ENCODE measurements around the gene ALKBH3.

The ALKBH3 gene

DNA sequence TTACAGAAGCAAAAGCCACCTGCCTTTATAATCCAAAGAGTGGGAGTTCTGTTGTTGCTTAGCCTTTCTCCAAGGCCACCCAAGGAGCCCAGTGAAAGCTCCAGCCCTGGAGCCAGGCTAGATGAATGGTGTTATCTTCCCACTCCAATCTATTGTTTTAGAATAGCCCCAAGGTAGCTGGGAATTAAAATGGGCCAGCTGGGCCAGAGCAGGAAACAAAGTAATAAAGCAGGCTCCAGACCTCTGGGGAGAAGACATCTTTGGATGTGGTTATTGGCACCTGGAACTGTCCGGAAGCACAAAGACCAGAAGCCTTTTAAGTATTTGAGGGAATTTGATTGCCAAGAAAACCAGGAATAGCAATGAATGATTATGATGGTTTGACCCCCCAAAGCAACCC lies 70.6 kb downstream of the ALKBH3 start:
- Histone ChIP-seq H3K23ac (ENCODE audit: low read length) (no peak overlapping the region), H3K14ac (ENCODE audit: low read length) (no peak overlapping the region), H3K9ac (ENCODE audit: low read length) (no peak overlapping the region), H4K12ac (ENCODE audit: low read depth, low read length) (no peak overlapping the region), H3K4ac (ENCODE audit: low read depth, low read length) (no peak overlapping the region), H2BK12ac (ENCODE audit: low read length) (no peak overlapping the region), H3K27me3 (ENCODE audit: insufficient read depth, low read length) (no peaks in the 10 kb centered on the region), H3K79me2 (ENCODE audit: control insufficient read depth, insufficient read depth, low read length, poor library complexity) (no peaks in the 10 kb centered on the region), H3K27ac (ENCODE audit: low read depth, low read length) (no peak overlapping the region), H3K4me3 (ENCODE audit: low read depth, low read length) (no peak overlapping the region), H2BK120ac (ENCODE audit: insufficient read depth, low read length, poor library complexity) (no peak overlapping the region), H3K9me3 (ENCODE audit: insufficient read depth, low read depth, low read length) (no peaks in the 10 kb centered on the region), H4K8ac (ENCODE audit: low read depth, low read length) (no peak overlapping the region), H2BK5ac (ENCODE audit: low read depth, low read length, poor library complexity) (no peak overlapping the region), H3K4me2 (ENCODE audit: low read length) (no peak overlapping the region), H3K18ac (ENCODE audit: low read length) (no peak overlapping the region), H3K4me1 (ENCODE audit: control insufficient read depth in 1 of 2, insufficient read depth in 2 of 2, low read length in 2 of 2) (peaks cover 0 to 6% of the 10 kb centered on the region in 2 experiments), H2AFZ (ENCODE audit: insufficient read depth, low read length, poor library complexity) (no peak overlapping the region), H3K36me3 (ENCODE audit: control insufficient read depth in 1 of 2, insufficient read depth in 2 of 2, low read length in 2 of 2) (no peaks in the 10 kb centered on the region), H4K91ac (ENCODE audit: low read depth, low read length) (no peak overlapping the region), H3K79me1 (ENCODE audit: low read length) (no peaks in the 10 kb centered on the region), H2AK5ac (ENCODE audit: low read length) (no peak overlapping the region)
- no CpG with 5 or more reads among the region's 1 CpG for WGBS (ENCODE audit: extremely low coverage, insufficient coverage, insufficient read length)
- no peak for DNase-seq

- no peak overlapping the region for H4K91ac ChIP-seq (ENCODE audit: low read depth, low read length)
- no peak overlapping the region for H4K8ac ChIP-seq (ENCODE audit: low read depth, low read length)
- no peak overlapping the region for H2AK5ac ChIP-seq (ENCODE audit: low read length)
- H3K9me3 ChIP-seq (ENCODE audit: insufficient read depth, low read depth, low read length), result no peaks in the 10 kb centered on the region
- H3K79me1 ChIP-seq (ENCODE audit: low read length), result no peaks in the 10 kb centered on the region
- WGBS (ENCODE audit: extremely low coverage, insufficient coverage, insufficient read length), result no CpG with 5 or more reads among the region's 6 CpGs
- H3K4ac ChIP-seq (ENCODE audit: low read depth, low read length), result no peak overlapping the region
- H3K27me3 ChIP-seq (ENCODE audit: insufficient read depth, low read length), result no peaks in the 10 kb centered on the region
- H3K4me2 ChIP-seq (ENCODE audit: low read length), result no peak overlapping the region
- H3K14ac ChIP-seq (ENCODE audit: low read length), result no peak overlapping the region
- no peak overlapping the region for H3K18ac ChIP-seq (ENCODE audit: low read length)
- no peak overlapping the region for H2BK5ac ChIP-seq (ENCODE audit: low read depth, low read length, poor library complexity)
- H3K79me2 ChIP-seq (ENCODE audit: control insufficient read depth, insufficient read depth, low read length, poor library complexity), result no peaks in the 10 kb centered on the region
- no peak overlapping the region for H2AFZ ChIP-seq (ENCODE audit: insufficient read depth, low read length, poor library complexity)
- no peak overlapping the region for H3K9ac ChIP-seq (ENCODE audit: low read length)
- peaks cover 0 to 6% of the 10 kb centered on the region in 2 experiments for H3K4me1 ChIP-seq (ENCODE audit: control insufficient read depth in 1 of 2, insufficient read depth in 2 of 2, low read length in 2 of 2)
- no peak for DNase-seq
- H2BK12ac ChIP-seq (ENCODE audit: low read length), result no peak overlapping the region
- H3K36me3 ChIP-seq (ENCODE audit: control insufficient read depth in 1 of 2, insufficient read depth in 2 of 2, low read length in 2 of 2), result no peaks in the 10 kb centered on the region
- no peak overlapping the region for H3K27ac ChIP-seq (ENCODE audit: low read depth, low read length)
- H4K12ac ChIP-seq (ENCODE audit: low read depth, low read length), result no peak overlapping the region
- no peak overlapping the region for H3K23ac ChIP-seq (ENCODE audit: low read length)
- no peak overlapping the region for H2BK120ac ChIP-seq (ENCODE audit: insufficient read depth, low read length, poor library complexity)
- H3K4me3 ChIP-seq (ENCODE audit: low read depth, low read length), result no peak overlapping the region
Measured at GRCh38 chr11:43952020-43952400, 71.4 kb downstream of the ALKBH3 start.

DNA sequence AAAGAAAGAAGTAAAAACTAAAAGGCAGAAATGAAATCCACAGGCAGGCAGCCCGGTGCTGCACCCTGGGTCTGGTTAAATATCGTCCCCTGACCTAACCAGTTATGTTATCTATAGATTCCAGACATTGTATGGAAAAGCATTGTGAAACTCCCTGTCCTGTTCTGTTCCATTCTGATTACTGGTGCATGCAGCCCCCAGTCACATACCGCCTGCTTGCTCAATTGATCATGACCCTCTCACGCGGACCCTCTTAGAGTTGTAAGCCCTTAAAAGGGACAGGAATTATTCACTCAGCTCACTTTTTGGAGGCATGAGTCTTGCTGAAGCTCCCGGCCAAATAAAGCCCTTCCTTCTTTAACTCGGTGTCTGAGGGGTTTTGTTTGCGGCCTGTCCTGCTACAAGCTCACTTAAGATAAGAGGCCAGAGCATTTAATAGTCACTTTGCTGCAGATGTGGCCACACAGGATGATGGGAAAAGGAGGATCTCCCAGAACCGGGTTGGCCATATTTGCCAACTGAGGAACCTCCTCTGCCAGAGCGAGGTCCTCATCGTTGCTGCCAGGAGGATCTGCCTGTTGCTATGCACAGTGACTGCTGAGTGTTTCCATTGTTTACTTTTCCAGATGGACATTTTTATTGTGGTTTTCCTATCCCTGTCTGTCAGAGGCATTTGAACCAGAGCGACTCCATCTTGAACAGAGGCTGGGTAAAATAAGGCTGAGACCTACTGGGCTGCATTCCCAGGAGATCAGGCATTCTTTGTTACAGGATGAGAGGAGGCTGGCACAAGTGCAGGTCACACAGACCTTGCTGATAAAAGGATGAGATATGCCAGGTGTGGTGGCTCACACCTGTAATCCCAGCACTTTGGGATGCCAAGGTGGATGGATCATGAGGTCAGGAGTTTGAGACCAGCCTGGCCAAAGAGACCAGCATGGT lies 72.0 kb downstream of the ALKBH3 start:
- H3K4me2 ChIP-seq (ENCODE audit: low read length), result no peak overlapping the region
- no peak overlapping the region for H2BK12ac ChIP-seq (ENCODE audit: low read length)
- H4K12ac ChIP-seq (ENCODE audit: low read depth, low read length), result no peak overlapping the region
- H3K4me1 ChIP-seq (ENCODE audit: control insufficient read depth in 1 of 2, insufficient read depth in 2 of 2, low read length in 2 of 2), result peaks cover 0 to 7% of the 10 kb centered on the region in 2 experiments
- no peak overlapping the region for H3K23ac ChIP-seq (ENCODE audit: low read length)
- no peak overlapping the region for H2AK5ac ChIP-seq (ENCODE audit: low read length)
- H3K18ac ChIP-seq (ENCODE audit: low read length), result no peak overlapping the region
- H3K79me1 ChIP-seq (ENCODE audit: low read length), result no peaks in the 10 kb centered on the region
- no peak overlapping the region for H3K9ac ChIP-seq (ENCODE audit: low read length)
- no peaks in the 10 kb centered on the region for H3K27me3 ChIP-seq (ENCODE audit: insufficient read depth, low read length)
- H2BK120ac ChIP-seq (ENCODE audit: insufficient read depth, low read length, poor library complexity), result no peak overlapping the region
- H3K27ac ChIP-seq (ENCODE audit: low read depth, low read length), result no peak overlapping the region
- H2AFZ ChIP-seq (ENCODE audit: insufficient read depth, low read length, poor library complexity), result no peak overlapping the region
- no peak overlapping the region for H3K4ac ChIP-seq (ENCODE audit: low read depth, low read length)
- H3K9me3 ChIP-seq (ENCODE audit: insufficient read depth, low read depth, low read length), result no peaks in the 10 kb centered on the region
- H2BK5ac ChIP-seq (ENCODE audit: low read depth, low read length, poor library complexity), result no peak overlapping the region
- no peak overlapping the region for H3K14ac ChIP-seq (ENCODE audit: low read length)
- DNase-seq, result peak; percentile 11 to 66
- no CpG with 5 or more reads among the region's 12 CpGs for WGBS (ENCODE audit: extremely low coverage, insufficient coverage, insufficient read length)
- no peaks in the 10 kb centered on the region for H3K79me2 ChIP-seq (ENCODE audit: control insufficient read depth, insufficient read depth, low read length, poor library complexity)
- no peak overlapping the region for H3K4me3 ChIP-seq (ENCODE audit: low read depth, low read length)
- no peak overlapping the region for H4K91ac ChIP-seq (ENCODE audit: low read depth, low read length)
- no peak overlapping the region for H4K8ac ChIP-seq (ENCODE audit: low read depth, low read length)
- H3K36me3 ChIP-seq (ENCODE audit: control insufficient read depth in 1 of 2, insufficient read depth in 2 of 2, low read length in 2 of 2), result no peaks in the 10 kb centered on the region

- no CpG with 5 or more reads among the region's 6 CpGs for WGBS (ENCODE audit: extremely low coverage, insufficient coverage, insufficient read length)
- H3K14ac ChIP-seq (ENCODE audit: low read length), result no peak overlapping the region
- H3K4me1 ChIP-seq (ENCODE audit: control insufficient read depth in 1 of 2, insufficient read depth in 2 of 2, low read length in 2 of 2), result peaks cover 0 to 10% of the 10 kb centered on the region in 2 experiments
- H3K9me3 ChIP-seq (ENCODE audit: insufficient read depth, low read depth, low read length), result no peaks in the 10 kb centered on the region
- no peak overlapping the region for H2AK5ac ChIP-seq (ENCODE audit: low read length)
- no peak overlapping the region for H4K12ac ChIP-seq (ENCODE audit: low read depth, low read length)
- no peak overlapping the region for H2BK12ac ChIP-seq (ENCODE audit: low read length)
- no peak overlapping the region for H3K27ac ChIP-seq (ENCODE audit: low read depth, low read length)
- H3K27me3 ChIP-seq (ENCODE audit: insufficient read depth, low read length), result no peaks in the 10 kb centered on the region
- H4K8ac ChIP-seq (ENCODE audit: low read depth, low read length), result no peak overlapping the region
- no peak overlapping the region for H2BK120ac ChIP-seq (ENCODE audit: insufficient read depth, low read length, poor library complexity)
- H3K36me3 ChIP-seq (ENCODE audit: control insufficient read depth in 1 of 2, insufficient read depth in 2 of 2, low read length in 2 of 2), result no peaks in the 10 kb centered on the region
- H3K18ac ChIP-seq (ENCODE audit: low read length), result no peak overlapping the region
- no peak overlapping the region for H3K23ac ChIP-seq (ENCODE audit: low read length)
- H2AFZ ChIP-seq (ENCODE audit: insufficient read depth, low read length, poor library complexity), result no peak overlapping the region
- DNase-seq, result no peak
- no peaks in the 10 kb centered on the region for H3K79me2 ChIP-seq (ENCODE audit: control insufficient read depth, insufficient read depth, low read length, poor library complexity)
- H3K4me2 ChIP-seq (ENCODE audit: low read length), result no peak overlapping the region
- H3K4me3 ChIP-seq (ENCODE audit: low read depth, low read length), result no peak overlapping the region
- H3K4ac ChIP-seq (ENCODE audit: low read depth, low read length), result no peak overlapping the region
- no peak overlapping the region for H3K9ac ChIP-seq (ENCODE audit: low read length)
- H3K79me1 ChIP-seq (ENCODE audit: low read length), result no peaks in the 10 kb centered on the region
- H2BK5ac ChIP-seq (ENCODE audit: low read depth, low read length, poor library complexity), result no peak overlapping the region
- H4K91ac ChIP-seq (ENCODE audit: low read depth, low read length), result no peak overlapping the region
Measured at GRCh38 chr11:43953521-43953920, 72.9 kb downstream of the ALKBH3 start.

Measured in trophoblast cell (in vitro differentiated cells and primary cell).